ENCODE results near the gene NR4A2.

The NR4A2 gene

GRCh38 chr2:156340377-156340776, 7.9 kb upstream of the NR4A2 start:
- DNase-seq (ENCODE audit: low read depth in 2 of 2), result no peak

DNA sequence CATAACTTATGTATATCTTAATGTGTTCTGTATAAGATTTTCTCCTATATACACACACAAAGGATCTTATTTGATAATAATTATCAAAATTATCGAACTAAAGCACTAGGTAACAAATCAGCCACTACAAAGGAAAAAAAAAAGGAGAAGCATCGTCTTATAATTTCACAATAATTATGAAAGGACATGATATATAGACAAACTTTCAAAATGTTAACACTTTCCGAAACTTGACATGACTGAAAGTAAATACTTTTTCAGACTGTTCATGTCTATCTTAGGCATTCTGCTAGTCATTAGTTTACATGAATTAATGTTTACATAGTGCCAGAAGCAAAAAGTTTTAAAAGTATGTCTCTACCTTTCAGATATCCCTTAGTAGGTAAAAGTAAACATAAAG, 7.3 kb upstream of the NR4A2 start:
- no peak for DNase-seq (ENCODE audit: low read depth in 2 of 2)

GRCh38 chr2:156339110-156339847, 6.8 kb upstream of the NR4A2 start:
- no peak for DNase-seq (ENCODE audit: low read depth in 2 of 2)

DNA sequence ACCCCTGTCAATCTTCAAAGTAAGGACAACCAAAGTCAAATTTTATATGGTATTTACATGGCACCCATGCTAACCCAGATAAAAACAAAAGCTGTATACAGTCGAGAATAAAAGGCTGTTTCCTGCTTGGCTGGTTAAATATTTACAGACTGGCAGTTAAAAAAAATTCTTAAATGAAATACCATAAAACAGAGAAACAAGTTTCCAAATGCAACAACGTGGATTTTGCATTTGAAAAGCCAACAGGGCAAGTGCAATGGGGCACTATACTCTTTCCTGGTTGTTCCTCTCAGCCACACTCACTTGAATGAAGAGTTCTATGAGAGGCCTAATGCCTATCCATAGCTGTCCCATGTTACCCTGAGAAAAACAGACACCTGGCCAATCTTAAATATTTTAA, 6.1 kb upstream of the NR4A2 start:
- DNase-seq (ENCODE audit: low read depth in 2 of 2), result no peak

- peak; percentile 75 to 82 for DNase-seq (ENCODE audit: low read depth in 2 of 2)
Observed at GRCh38 chr2:156334496-156335478, 2.3 kb upstream of the NR4A2 start.

GRCh38 chr2:156333951-156334495, 1.5 kb upstream of the NR4A2 start:
- DNase-seq (ENCODE audit: low read depth in 2 of 2), result peak; percentile 61 to 75

DNA sequence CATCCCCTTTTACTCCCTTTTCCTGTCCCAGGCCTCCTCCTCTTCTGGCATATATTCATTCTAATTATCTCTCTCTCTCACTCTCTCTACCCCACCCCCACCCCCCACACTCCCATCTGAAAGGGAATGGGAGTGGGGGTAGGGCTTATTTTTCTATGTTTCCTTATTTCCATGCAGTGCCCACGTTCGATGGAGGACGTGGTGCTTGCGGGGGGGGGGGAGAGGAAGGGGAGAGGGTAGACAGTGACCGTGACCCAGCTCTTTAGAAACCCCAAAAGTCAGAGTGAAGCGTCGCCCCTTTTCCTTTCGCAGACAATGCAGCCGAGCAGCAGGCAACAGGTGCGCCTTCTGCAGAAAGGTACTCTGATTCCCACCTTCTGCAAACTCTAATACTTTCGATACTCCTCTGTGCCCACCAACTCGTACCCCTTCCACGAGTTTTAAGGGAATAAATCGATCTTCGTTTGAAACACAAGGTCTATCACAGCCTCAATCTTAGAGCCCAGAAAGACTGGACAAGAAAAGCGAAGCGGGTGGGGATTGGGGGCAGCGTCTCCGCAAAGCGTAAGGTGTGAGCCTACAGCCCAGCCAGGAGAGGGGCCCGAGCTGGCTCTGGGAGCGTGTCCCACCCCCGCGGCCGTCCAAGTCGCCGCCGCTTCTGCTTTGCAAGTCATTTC, 891 bp upstream of the NR4A2 start:
- DNase-seq (ENCODE audit: low read depth in 2 of 2), result peak in 1 of 2 donors; percentile 53

DNA sequence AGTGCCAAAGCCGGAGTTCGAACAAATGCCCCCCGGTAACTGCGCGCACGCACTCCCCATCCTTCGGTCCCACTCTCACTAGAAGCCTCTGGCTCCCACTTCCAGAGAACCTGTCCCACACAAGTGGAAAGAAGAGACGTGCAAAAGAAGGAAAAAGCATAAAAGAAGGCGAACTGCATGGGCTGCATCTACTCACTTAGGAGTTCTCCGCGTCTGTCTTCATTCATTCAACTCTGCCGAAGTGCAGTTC, 312 bp downstream of the NR4A2 start:
- DNase-seq (ENCODE audit: low read depth in 2 of 2), result no peak

- no peak for DNase-seq (ENCODE audit: low read depth in 2 of 2)
Observed at GRCh38 chr2:156331572-156332283, 793 bp downstream of the NR4A2 start.

DNA sequence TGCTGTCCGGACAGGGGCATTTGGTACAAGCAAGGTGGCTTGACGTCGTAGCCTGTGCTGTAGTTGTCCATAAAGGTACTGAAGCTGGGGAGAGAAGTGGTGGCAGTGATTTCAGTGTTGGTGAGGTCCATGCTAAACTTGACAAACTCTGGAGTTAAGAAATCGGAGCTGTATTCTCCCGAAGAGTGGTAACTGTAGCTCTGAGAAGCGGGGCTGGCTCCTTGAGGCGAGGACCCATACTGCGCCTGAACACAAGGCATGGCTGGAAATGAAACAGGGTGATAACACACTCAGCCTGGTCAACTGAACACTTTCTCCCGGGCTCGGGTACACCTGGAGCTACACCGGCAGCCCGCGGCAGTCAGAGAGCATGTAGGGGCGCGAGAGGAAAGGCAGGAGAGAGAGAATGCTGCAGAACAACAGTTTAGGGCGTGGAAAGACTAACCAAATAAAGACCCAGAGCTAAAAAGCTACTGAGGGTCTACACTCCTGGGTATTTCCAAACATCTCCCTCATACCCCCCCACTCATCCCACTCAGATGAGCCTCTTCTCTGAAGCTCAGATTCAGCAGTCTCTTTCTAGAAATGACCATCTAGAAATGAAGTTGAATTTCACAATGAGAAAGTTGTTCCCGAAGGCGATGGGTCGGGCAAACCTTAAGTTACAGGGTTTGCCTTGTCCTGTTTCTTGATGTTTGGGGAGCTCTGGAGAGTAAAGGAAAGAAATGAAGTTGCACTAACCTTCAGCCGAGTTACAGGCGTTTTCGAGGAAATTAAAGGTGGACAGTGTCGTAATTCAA, 2.4 kb downstream of the NR4A2 start:
- no peak for DNase-seq (ENCODE audit: low read depth in 2 of 2)

- no peak for DNase-seq (ENCODE audit: low read depth in 2 of 2)
Observed at GRCh38 chr2:156329031-156329926, 3.2 kb downstream of the NR4A2 start.

- DNase-seq (ENCODE audit: low read depth in 2 of 2), result no peak
Observed at GRCh38 chr2:156327835-156328695, 4.5 kb downstream of the NR4A2 start.

DNA sequence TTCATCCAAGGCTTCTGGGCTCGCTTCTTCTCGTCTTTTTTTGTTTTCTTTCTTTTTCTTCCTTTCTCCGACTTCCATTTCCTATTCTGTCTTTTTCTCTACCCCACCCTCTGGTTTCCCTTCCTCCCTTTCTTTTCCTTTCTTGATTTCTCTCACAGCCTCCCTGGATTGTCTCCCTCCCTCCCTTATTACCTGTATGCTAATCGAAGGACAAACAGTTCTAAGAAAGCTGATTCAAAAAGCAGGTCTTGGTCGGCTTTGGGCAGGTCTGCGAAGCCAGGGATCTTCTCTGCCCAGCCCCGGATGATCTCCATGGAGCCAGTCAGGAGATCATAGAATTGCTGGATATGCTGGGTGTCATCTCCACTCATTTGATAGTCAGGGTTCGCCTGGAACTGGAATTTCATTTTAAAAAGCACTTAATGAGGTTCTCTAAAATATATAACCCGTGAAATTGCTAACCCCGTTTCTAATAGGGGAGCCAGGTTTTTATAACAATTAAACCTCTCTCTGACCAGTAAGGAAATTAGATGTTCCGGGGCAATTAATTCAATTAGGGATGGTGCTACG, 5.9 kb downstream of the NR4A2 start:
- DNase-seq (ENCODE audit: low read depth in 2 of 2), result no peak

DNA sequence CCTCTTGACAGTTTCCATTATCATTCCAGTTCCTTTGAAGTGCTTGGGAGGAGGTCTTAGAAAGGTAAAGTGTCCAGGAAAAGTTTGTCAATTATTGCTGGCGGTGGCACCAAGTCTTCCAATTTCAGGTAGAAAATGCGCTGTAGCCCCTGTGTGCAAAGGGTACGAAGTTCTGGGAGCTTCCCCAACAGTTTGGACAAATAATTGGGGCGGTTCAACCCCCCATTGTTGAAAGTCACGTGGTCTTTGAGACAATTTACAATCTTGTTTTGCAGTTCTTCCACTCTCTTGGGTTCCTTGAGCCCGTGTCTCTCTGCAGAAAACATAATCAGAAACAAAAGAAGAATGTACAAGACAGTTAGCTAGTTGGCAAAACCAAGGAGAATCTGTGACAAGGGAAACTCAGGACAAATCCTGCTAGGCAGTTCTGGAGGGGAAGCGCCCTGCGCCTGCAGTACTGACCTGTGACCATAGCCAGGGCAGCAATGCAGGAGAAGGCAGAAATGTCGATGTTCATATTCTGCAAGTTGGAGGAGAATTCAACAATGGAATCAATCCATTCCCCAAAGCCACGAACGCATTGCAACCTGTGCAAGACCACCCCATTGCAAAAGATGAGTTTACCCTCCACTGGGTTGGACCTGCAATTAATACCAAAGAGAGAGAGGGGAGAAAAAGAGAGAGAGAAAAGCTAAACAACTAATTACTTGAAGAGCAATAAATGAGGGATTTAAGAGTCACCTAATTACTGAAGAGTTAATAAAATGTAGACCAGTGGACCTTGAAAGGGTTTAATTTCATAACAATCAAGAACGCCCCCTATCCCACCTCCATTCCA, 6.6 kb downstream of the NR4A2 start:
- no peak for DNase-seq (ENCODE audit: low read depth in 2 of 2)

GRCh38 chr2:156323754-156324153, 8.8 kb downstream of the NR4A2 start:
- no peak for DNase-seq (ENCODE audit: low read depth in 2 of 2)

GRCh38 chr2:156322686-156323231, 9.8 kb downstream of the NR4A2 start:
- no peak for DNase-seq (ENCODE audit: low read depth in 2 of 2)

- no peak for DNase-seq (ENCODE audit: low read depth in 2 of 2)
Observed at GRCh38 chr2:156322051-156322685, 10.4 kb downstream of the NR4A2 start.
